Spleen (tissue), 11 donors: Measurements from ENCODE around the gene MSANTD4. TPM values are rescaled to one million over a fixed set of nuclear protein-coding genes. Genes with fewer than 3 reads are reported as not detected.
"Not testable (repeated sequence)": the region's sequence is repeated elsewhere in the genome, so short reads cannot be mapped to it uniquely, and the experiment has no call there.

Experiments used
- DNase-seq: peaks from one replicate; pipeline ENCODE4 v3.0.0-alpha.2; 2020
- H3K27ac ChIP-seq, 8 donors: fragments of 200-600 bp; sonication (generic) in 7 of 8; 1 replicate in 4 of 8; 2 replicates in 4 of 8; pipeline versions ENCODE4 v1.5.0 to v1.8.0; 2016 to 2021; ENCODE audit warnings: inconsistent platforms in 4 of 8, mild to moderate bottlenecking in 4 of 8, moderate library complexity in 1 of 8
- H3K27me3 ChIP-seq, 7 donors: fragments of 200-600 bp; sonication (generic) in 6 of 7; replicated peaks in 1 of 7; 1 replicate in 4 of 7; 2 replicates in 3 of 7; pipeline versions ENCODE4 v1.5.0 to v1.8.0; 2016 to 2021; ENCODE audit warnings: inconsistent platforms in 3 of 7, mild to moderate bottlenecking in 1 of 7
- H3K36me3 ChIP-seq, 6 donors: fragments of 200-600 bp; sonication (generic) in 5 of 6; 1 replicate in 4 of 6; 2 replicates in 2 of 6; pipeline versions ENCODE4 v1.5.0 to v1.8.0; 2016 to 2021; ENCODE audit warnings: inconsistent platforms in 2 of 6
- H3K4me1 ChIP-seq, 6 donors: fragments of 200-600 bp; sonication (generic) in 5 of 6; 1 replicate in 3 of 6; 2 replicates in 3 of 6; pipeline versions ENCODE4 v1.5.0 to v1.8.0; 2016 to 2021; ENCODE audit warnings: inconsistent platforms in 3 of 6
- H3K4me3 ChIP-seq, 8 donors: fragments of 200-600 bp; sonication (generic) in 7 of 8; 1 replicate in 4 of 8; 2 replicates in 4 of 8; pipeline versions ENCODE4 v1.5.0 to v1.8.0; 2016 to 2021; ENCODE audit warnings: inconsistent platforms in 4 of 8, mild to moderate bottlenecking in 4 of 8, moderate library complexity in 2 of 8
- H3K9me3 ChIP-seq, 8 donors: fragments of 200-600 bp; sonication (generic) in 7 of 8; 1 replicate in 4 of 8; 2 replicates in 4 of 8; pipeline versions ENCODE4 v1.5.0 to v1.8.0; 2016 to 2021; ENCODE audit warnings: inconsistent platforms in 4 of 8
- POLR2A ChIP-seq, 3 donors: fragments of 450-650 bp; IDR thresholded peaks; one replicate each; pipeline ENCODE4 v1.5.1; 2017; ENCODE audit warnings: antibody characterized with exemption in 3 of 3, mild to moderate bottlenecking in 1 of 3
- POLR2AphosphoS5 ChIP-seq, 3 donors: sonication (generic); formaldehyde crosslinking; IDR thresholded peaks; one replicate each; pipeline ENCODE4 v1.5.1; 2017; ENCODE audit warnings: antibody characterized with exemption in 3 of 3
- WGBS, 5 donors: extraction: QIAGEN DNeasy Blood & Tissue Kit in 3 of 5; methylation state at CpG; one replicate each; pipeline versions ENCODE4 v1.1.5 to v1.1.7; 2013 to 2018; 5-methylcytosine and 5-hydroxymethylcytosine counted together
- intact Hi-C: fragments of 100-400 bp; cut with DNase I; formaldehyde crosslinking; loops from one replicate; pipeline ENCODE4 v1.15.0; 2023; ENCODE audit warnings: low total_unique reads
- polyA plus RNA-seq, 3 donors: library from polyadenylated mRNA; stranded (reverse); fragments of 200-250 nt; gene quantifications; one replicate each; pipeline ENCODE4 v1.2.1, GENCODE V29; 2013
- total RNA-seq, 7 donors: library from RNA; depleted of rRNA in 3 of 7; stranded (reverse); fragments of >200 nt in 3 of 7; fragmentation: NEBNext Ultra II Directional in 4 of 7; extraction: Animal tissue kit (Norgen Biotek cat#: 25700) in 4 of 7; gene quantifications; one replicate each; pipeline versions ENCODE4 v1.1.0 to v1.2.1, GENCODE V29; 2016 to 2021
- TF ChIP-seq, protein P1 (sequence below), 11 experiments: fragments of 200-600 bp in 7 of 11; fragments of 450-650 bp in 4 of 11; sonication (generic) in 4 of 11; IDR thresholded peaks in 8 of 11; conservative IDR thresholded peaks in 3 of 11; 1 replicate in 7 of 11; 2 replicates in 4 of 11; pipeline versions ENCODE4 v1.4.0 to v1.8.0; 2016 to 2021; ENCODE audit warnings: antibody characterized with exemption in 11 of 11, inconsistent platforms in 4 of 11, mild to moderate bottlenecking in 1 of 11
- donor health status: healthy with polysubstance abuse.
- donor health status: DM: no; HTN: no; CAD: no; lungs with moderate emphysema.
- donor health status: DM: no; HTN: no; CAD: no.
- donor health status: Bipolar disorder and iron deficiency.
- donor health status: healthy.
- donor health status: DM: no; HTN: no; CAD: no.
- donor health status: DM: yes; HTN: yes; CAD: no.

MSANTD4 gene
- total and polyA plus RNA-seq, 10 donors = 5.5 to 29.5 (median 15.9) TPM

DNA sequence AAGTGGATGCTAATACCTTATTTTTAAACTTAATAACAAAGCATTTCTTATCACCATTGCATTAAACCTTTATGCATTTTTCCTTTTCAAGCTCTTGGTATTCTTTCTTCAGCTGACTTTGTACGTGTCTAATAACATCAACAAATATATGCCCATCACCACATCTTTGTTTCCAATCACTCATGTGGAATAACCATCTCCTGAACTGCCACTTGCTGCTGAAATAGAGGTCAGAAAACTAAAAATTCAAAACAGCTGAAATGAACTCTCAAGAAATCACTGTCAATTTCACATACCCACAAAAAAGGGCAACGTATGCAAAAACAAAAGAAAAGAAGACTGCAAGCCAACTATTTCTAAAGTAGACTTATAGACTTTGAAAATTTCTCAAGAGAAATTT, 7.4 kb downstream of the MSANTD4 start:
- H3K4me1 ChIP-seq = peaks cover 7 to 45% (median 19%) of the 10 kb centered on the region in 6 donors
- no peaks in the 10 kb centered on the region for H3K9me3 ChIP-seq
- no peak overlapping the region for H3K27ac ChIP-seq
- intact Hi-C loops = no loop called here
- no peaks in the 10 kb centered on the region for H3K27me3 ChIP-seq
- TF ChIP-seq POLR2A (IDR thresholded peaks at IDR 0.05) (no peak), POLR2AphosphoS5 (IDR thresholded peaks at IDR 0.05) (no peak)
- TF ChIP-seq, protein P1, sequence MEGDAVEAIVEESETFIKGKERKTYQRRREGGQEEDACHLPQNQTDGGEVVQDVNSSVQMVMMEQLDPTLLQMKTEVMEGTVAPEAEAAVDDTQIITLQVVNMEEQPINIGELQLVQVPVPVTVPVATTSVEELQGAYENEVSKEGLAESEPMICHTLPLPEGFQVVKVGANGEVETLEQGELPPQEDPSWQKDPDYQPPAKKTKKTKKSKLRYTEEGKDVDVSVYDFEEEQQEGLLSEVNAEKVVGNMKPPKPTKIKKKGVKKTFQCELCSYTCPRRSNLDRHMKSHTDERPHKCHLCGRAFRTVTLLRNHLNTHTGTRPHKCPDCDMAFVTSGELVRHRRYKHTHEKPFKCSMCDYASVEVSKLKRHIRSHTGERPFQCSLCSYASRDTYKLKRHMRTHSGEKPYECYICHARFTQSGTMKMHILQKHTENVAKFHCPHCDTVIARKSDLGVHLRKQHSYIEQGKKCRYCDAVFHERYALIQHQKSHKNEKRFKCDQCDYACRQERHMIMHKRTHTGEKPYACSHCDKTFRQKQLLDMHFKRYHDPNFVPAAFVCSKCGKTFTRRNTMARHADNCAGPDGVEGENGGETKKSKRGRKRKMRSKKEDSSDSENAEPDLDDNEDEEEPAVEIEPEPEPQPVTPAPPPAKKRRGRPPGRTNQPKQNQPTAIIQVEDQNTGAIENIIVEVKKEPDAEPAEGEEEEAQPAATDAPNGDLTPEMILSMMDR (IDR thresholded peaks at IDR 0.05 in 8 of 11, conservative IDR thresholded peaks at IDR 0.05 in 3 of 11) = no peak
- WGBS, 5 donors = 81 to 89% (median 88%) methylated on average over 2 of the region's 2 CpGs
- H3K4me3 ChIP-seq = no peak overlapping the region
- peaks cover 0 to 34% (median 13%) of the 10 kb centered on the region in 6 donors for H3K36me3 ChIP-seq
- DNase-seq = no peak

DNA sequence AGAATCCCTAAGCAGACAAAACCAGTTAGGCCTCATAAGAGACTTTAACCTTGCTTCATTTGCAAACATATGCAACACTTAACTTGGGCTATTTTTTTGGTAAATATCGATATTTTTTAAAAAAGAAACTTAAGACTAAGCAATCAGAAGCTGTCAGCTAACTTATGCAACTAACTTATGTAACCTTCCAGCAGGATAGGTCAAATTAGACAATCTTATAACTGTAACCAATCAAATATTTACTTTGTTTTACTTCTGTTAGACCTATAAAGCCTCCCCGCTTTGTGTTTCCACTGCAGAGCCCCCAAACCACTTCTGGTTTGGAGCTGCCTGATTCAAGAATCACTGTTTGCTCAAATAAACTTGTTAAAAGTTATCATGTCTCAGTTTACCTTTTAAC, 8.0 kb downstream of the MSANTD4 start:
- Histone ChIP-seq H3K36me3 (peaks cover 0 to 40% (median 18%) of the 10 kb centered on the region in 6 donors), H3K4me3 (no peak overlapping the region), H3K9me3 (no peaks in the 10 kb centered on the region), H3K4me1 (peaks cover 7 to 39% (median 14%) of the 10 kb centered on the region in 6 donors), H3K27me3 (no peaks in the 10 kb centered on the region), H3K27ac (no peak overlapping the region)
- intact Hi-C loops = no loop called here
- no peak for DNase-seq
- no peak for TF ChIP-seq POLR2A (IDR thresholded peaks at IDR 0.05)
- TF ChIP-seq, protein P1 (IDR thresholded peaks at IDR 0.05 in 8 of 11, conservative IDR thresholded peaks at IDR 0.05 in 3 of 11) = no peak
- 94 to 98% (median 95%) methylated on average over 2 of the region's 2 CpGs for WGBS, 5 donors

DNA sequence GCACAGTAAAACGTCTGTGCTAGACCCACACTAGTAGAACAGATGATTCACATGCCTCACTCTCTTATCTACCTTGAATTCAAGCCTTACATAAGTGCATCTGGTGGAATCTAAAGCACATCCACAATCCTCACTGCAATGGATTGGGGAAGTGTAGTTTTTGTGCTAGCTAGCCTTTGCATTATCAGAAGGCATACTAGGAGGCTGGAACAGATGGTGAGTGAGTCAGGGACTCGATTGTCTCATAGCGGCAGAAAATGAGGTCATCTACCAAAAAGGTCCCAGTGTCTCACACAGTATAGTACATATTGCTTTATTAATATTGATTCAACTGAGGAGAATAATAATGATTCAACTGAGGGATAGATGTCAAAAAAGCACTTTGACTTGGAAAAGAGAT, 9.3 kb downstream of the MSANTD4 start:
- 76 to 94% (median 89%) methylated on average over 3 of the region's 3 CpGs for WGBS, 5 donors
- intact Hi-C loops = no loop called here
- TF ChIP-seq, protein P1 (IDR thresholded peaks at IDR 0.05 in 8 of 11, conservative IDR thresholded peaks at IDR 0.05 in 3 of 11) = no peak
- TF ChIP-seq POLR2A (IDR thresholded peaks at IDR 0.05) (no peak), POLR2AphosphoS5 (IDR thresholded peaks at IDR 0.05) (no peak)
- peaks cover 0 to 26% (median 9%) of the 10 kb centered on the region in 6 donors for H3K4me1 ChIP-seq
- no peaks in the 10 kb centered on the region for H3K27me3 ChIP-seq
- H3K4me3 ChIP-seq = no peak overlapping the region
- H3K36me3 ChIP-seq = peaks cover 0 to 52% (median 26%) of the 10 kb centered on the region in 6 donors
- H3K9me3 ChIP-seq = no peaks in the 10 kb centered on the region
- DNase-seq = no peak
- H3K27ac ChIP-seq = no peak overlapping the region

DNA sequence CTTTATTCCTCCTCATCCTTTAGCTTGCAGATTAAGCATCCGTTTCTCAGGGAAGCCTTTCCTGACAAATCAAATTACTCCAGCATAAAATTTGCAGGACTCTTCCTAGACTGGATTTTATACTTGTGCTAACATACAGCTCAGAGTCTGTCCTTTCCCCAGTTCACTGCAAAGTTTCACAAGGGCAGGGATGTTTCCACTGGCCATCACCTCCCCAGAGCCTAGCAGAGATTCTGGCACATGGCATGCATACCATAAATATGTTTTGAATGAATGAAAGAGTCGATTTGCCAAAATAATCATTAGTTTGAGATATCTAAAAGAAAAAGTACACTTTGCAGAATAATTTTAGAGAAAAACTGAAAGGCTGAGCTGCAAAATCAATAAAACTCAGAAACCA, 10.6 kb downstream of the MSANTD4 start:
- Histone ChIP-seq H3K9me3 (peaks cover 0 to 5% (median under 1%) of the 10 kb centered on the region in 8 donors), H3K27ac (no peak overlapping the region), H3K4me3 (no peak overlapping the region), H3K4me1 (peaks cover 0 to 14% (median 3%) of the 10 kb centered on the region in 6 donors), H3K27me3 (no peaks in the 10 kb centered on the region), H3K36me3 (peaks cover 2 to 65% (median 35%) of the 10 kb centered on the region in 6 donors)
- WGBS, 5 donors = 85 to 96% (median 92%) methylated on average over 2 of the region's 2 CpGs
- DNase-seq = no peak
- intact Hi-C loops = no loop called here
- TF ChIP-seq POLR2A (IDR thresholded peaks at IDR 0.05) = no peak
- TF ChIP-seq, protein P1 (IDR thresholded peaks at IDR 0.05 in 8 of 11, conservative IDR thresholded peaks at IDR 0.05 in 3 of 11) = no peak
- no peak for TF ChIP-seq POLR2AphosphoS5 (IDR thresholded peaks at IDR 0.05)

DNA sequence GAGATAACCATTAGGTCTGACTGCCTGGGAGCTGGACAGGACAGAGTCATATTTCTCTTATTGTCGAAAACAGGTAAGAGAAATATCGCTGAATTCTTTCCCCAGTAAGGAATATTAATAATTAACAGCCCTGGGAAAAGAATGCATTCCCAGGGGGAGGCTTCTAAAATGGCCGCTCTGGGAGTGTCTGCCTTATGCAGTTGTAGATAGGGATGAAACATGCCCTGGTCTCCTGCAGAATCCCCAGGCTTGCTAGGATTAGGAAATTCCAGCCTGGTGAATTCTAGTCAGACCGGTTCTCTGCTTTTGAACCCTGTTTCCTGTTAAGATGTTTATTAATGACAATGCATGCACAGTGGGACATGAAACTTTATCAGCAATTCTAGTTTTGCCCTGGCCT, 18.9 kb downstream of the MSANTD4 start:
- WGBS, 5 donors = 90 to 96% (median 93%) methylated on average over 4 of the region's 4 CpGs
- H3K27me3 ChIP-seq, H3K27ac ChIP-seq, intact Hi-C loops, H3K4me3 ChIP-seq, DNase-seq, H3K4me1 ChIP-seq: not testable (repeated sequence)
- Histone ChIP-seq H3K9me3 (peaks cover 4 to 42% (median 30%) of the 10 kb centered on the region in 8 donors), H3K36me3 (peaks cover 2 to 64% (median 26%) of the 10 kb centered on the region in 6 donors)
